Cardiac muscle cell (in vitro differentiated cells and primary cell): ENCODE results near the gene DOCK3. TPM values are rescaled to one million over a fixed set of nuclear protein-coding genes. Genes with fewer than 3 reads are reported as not detected.
A peak's percentile ranks its signal among the peaks of the same experiment; 100 is the strongest.
"Not testable (repeated sequence)": the region's sequence is repeated elsewhere in the genome, so short reads cannot be mapped to it uniquely, and the experiment has no call there.

Source experiments
- DNase-seq, 2 donors: peaks; one replicate each; pipeline versions ENCODE4 v3.0.0 to v3.0.0-alpha.2; 2010 to 2017; ENCODE audit warnings: low read depth in 1 of 2, low spot score in 1 of 2
- H3K27ac ChIP-seq: fragments of 200-600 bp; sonication (generic); 2 replicates; pipeline ENCODE4 v1.5.1; 2016
- H3K27me3 ChIP-seq: fragments of 200-600 bp; sonication (generic); 2 replicates; pipeline ENCODE4 v1.6.0; 2016; ENCODE audit warnings: control low read depth
- H3K36me3 ChIP-seq: fragments of 200-600 bp; sonication (generic); 2 replicates; pipeline ENCODE4 v1.5.1; 2016; ENCODE audit warnings: control low read depth
- H3K4me1 ChIP-seq: fragments of 200-600 bp; sonication (generic); 2 replicates; pipeline ENCODE4 v1.8.1; 2017; ENCODE audit warnings: low read depth, mild to moderate bottlenecking, mixed run types
- H3K4me3 ChIP-seq: fragments of 200-600 bp; sonication (generic); 2 replicates; pipeline ENCODE4 v1.5.1; 2016; ENCODE audit warnings: mild to moderate bottlenecking
- H3K9me3 ChIP-seq: fragments of 200-600 bp; sonication (generic); 2 replicates; pipeline ENCODE4 v1.5.1; 2017; ENCODE audit warnings: low read depth, mild to moderate bottlenecking, control low read depth
- polyA plus RNA-seq: library from polyadenylated mRNA; unstranded; fragments of >200 nt; fragmentation: Nextera tagmentation; extraction: Ambion mirVana; gene quantifications from 2 replicates; pipeline ENCODE4 v1.2.1, GENCODE V29; 2016
- total RNA-seq: library from RNA; depleted of rRNA; stranded (reverse); fragments of >200 nt; gene quantifications from 2 replicates; pipeline ENCODE4 v1.2.3, GENCODE V29; 2016
- TF ChIP-seq, protein P1 (sequence below): IDR thresholded peaks from 2 replicates; pipeline ENCODE4 v1.5.1; 2012; ENCODE audit warnings: low read depth, mild to moderate bottlenecking, low read length

The DOCK3 gene
- total and polyA plus RNA-seq, 2 experiments from 2014 or later, result 0.56 to 1.3 TPM

DNA sequence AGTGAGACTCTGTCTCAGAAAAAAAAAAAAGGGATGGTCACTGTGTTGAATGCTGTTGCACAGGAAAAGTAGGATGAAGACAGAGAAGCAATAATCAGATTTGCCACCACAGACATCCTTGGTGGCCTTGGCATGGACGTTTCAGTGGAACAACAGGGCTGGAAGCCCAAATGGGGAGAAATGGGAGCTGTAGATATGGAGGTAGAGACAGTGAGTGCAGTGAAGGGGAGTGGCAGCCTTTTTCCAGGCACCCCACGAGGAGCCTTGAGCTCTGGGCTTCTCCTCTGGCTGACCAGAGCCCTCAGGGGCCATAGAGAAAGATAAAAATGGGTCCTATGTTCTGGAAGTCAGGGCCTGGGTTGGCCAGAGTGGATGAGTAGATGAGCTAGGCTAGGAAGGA, 12.3 kb upstream of the DOCK3 start:
- DNase-seq, result no peak
- H3K4me3 ChIP-seq, result no peak overlapping the region
- TF ChIP-seq, protein P1, sequence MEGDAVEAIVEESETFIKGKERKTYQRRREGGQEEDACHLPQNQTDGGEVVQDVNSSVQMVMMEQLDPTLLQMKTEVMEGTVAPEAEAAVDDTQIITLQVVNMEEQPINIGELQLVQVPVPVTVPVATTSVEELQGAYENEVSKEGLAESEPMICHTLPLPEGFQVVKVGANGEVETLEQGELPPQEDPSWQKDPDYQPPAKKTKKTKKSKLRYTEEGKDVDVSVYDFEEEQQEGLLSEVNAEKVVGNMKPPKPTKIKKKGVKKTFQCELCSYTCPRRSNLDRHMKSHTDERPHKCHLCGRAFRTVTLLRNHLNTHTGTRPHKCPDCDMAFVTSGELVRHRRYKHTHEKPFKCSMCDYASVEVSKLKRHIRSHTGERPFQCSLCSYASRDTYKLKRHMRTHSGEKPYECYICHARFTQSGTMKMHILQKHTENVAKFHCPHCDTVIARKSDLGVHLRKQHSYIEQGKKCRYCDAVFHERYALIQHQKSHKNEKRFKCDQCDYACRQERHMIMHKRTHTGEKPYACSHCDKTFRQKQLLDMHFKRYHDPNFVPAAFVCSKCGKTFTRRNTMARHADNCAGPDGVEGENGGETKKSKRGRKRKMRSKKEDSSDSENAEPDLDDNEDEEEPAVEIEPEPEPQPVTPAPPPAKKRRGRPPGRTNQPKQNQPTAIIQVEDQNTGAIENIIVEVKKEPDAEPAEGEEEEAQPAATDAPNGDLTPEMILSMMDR, result no peak
- H3K9me3 ChIP-seq, result no peaks in the 10 kb centered on the region
- H3K27ac ChIP-seq, result no peak overlapping the region
- H3K4me1 ChIP-seq, result no peaks in the 10 kb centered on the region
- no peaks in the 10 kb centered on the region for H3K36me3 ChIP-seq
- H3K27me3 ChIP-seq, result no peaks in the 10 kb centered on the region

DNA sequence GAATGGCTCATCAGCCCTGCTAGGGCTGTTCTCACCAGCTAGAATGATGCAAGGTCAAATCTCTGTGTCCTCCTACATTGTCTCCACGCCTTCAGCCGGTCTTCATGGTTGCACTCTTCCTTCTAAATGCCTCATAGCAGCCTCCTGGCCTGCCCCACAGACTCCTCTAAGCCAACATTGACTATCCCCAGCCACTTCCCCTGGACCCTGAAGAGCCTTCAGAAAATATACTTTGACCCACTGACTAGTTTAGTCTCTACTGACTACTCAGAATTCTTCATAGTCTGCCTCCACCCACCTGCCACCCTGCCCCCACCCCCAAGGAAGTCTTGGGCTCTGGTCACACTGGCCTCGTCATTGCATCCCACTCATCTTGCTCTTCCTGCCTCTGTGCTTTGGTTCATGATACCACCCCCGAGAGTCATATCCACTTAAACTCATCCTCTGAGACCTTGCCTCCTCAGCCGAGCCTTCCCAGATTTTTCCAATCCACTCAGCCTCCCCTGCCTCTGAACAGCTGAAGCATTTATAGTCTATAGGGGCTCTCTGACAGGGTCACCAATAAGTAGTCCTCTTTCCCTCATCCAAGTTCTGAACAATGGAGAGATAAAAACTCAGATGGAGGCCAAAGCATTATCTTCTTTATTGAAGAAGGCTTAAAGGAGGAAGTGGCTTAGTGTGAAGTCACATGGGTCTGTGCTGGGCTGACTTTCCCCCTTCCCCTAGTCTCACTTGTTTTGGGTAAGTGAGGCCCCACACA, 9.5 kb upstream of the DOCK3 start:
- DNase-seq, result no peak
- Histone ChIP-seq H3K4me1 (no peaks in the 10 kb centered on the region), H3K36me3 (no peaks in the 10 kb centered on the region), H3K9me3 (no peaks in the 10 kb centered on the region), H3K4me3 (no peak overlapping the region), H3K27ac (no peak overlapping the region), H3K27me3 (peaks cover 6% of the 10 kb centered on the region)
- TF ChIP-seq, protein P1, result no peak

DNA sequence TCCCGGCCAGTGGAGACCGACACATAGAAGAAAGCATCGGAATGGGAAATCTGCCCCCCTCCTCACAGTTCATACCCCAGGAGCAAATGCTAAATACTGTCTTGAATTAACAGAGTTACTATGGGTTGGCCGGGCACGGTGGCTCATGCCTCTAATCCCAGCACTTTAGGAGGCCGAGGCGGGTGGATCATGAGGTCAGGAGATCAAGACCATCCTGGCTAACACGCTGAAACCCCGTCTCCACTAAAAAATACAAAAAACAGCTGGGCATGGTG, 8.9 kb upstream of the DOCK3 start:
- H3K36me3 ChIP-seq, H3K27ac ChIP-seq, H3K4me1 ChIP-seq, H3K4me3 ChIP-seq, H3K9me3 ChIP-seq, DNase-seq: not testable (repeated sequence)
- H3K27me3 ChIP-seq, result peaks cover 11% of the 10 kb centered on the region

DNA sequence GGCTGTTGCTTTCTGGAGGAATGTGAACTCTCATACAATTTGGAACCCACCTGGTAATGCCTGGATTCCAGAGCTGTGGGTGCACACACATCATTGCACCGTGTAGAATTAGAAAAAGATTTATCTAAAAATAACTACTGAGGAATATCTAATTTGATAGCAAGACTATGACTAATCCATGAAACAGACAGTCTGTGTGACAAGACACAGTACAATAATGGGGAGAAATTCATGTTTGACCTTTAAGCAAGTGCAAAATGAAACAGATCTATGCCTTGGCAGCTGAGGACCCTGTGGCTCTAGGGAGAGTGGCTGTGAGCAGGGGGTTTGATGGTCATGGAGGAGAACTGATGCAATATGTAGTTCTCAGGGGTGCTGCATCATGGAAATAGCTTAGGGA, 7.9 kb upstream of the DOCK3 start:
- no peaks in the 10 kb centered on the region for H3K4me1 ChIP-seq
- no peak overlapping the region for H3K4me3 ChIP-seq
- H3K9me3 ChIP-seq, result no peaks in the 10 kb centered on the region
- no peak for DNase-seq
- TF ChIP-seq, protein P1, result no peak
- no peak overlapping the region for H3K27ac ChIP-seq
- peaks cover 22% of the 10 kb centered on the region for H3K27me3 ChIP-seq
- no peaks in the 10 kb centered on the region for H3K36me3 ChIP-seq

DNA sequence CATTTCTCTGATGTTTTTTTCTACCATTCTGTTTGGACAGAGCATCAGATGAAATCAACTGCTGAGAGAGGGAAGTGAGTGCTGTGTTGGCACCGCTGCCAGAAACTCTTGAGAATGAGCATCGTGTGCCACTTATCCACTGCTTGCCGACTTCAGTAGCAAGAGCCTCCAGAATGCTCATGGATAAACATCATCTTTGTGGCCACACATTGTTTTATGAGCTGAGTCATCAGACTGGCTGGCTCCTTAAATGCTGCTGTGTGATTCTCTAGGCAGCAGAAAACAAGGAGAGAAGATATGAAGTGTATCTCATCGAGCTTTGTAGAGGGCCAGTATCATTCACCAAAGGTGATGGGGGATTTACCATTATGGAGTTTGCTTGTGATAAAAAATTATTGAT, 3.4 kb upstream of the DOCK3 start:
- no peaks in the 10 kb centered on the region for H3K9me3 ChIP-seq
- H3K36me3 ChIP-seq, result no peaks in the 10 kb centered on the region
- peak in 1 of 2 donors; percentile 70 for DNase-seq
- TF ChIP-seq, protein P1, result no peak
- peaks cover 65% of the 10 kb centered on the region for H3K27me3 ChIP-seq
- H3K27ac ChIP-seq, result no peak overlapping the region
- H3K4me1 ChIP-seq, result no peaks in the 10 kb centered on the region
- no peak overlapping the region for H3K4me3 ChIP-seq

DNA sequence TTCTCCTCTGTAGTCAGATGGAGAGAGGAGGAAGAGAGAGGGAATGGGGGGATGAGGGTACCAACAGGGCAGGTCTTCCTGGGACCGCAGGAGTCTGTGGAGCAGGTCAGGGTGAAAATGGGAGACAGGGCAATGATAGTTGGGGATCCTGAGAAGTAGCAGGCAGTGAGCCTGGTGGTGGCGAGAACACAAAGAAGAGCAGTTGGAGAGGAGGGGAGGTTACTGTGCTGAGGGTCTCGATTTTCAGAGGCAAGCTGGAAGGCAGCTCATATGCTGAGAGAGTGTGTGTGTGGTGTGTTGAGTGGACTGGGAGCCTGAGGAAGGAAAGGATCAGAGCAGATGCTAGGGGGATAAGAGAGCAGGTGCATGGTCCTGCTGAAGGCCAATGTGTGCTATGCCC, 2.1 kb upstream of the DOCK3 start:
- H3K4me3 ChIP-seq, result no peak overlapping the region
- no peaks in the 10 kb centered on the region for H3K4me1 ChIP-seq
- TF ChIP-seq, protein P1, result no peak
- no peaks in the 10 kb centered on the region for H3K9me3 ChIP-seq
- no peak overlapping the region for H3K27ac ChIP-seq
- H3K27me3 ChIP-seq, result peaks cover 78% of the 10 kb centered on the region
- DNase-seq, result no peak
- H3K36me3 ChIP-seq, result no peaks in the 10 kb centered on the region
